ENCODE results near the gene DCC.

The DCC gene

DNA sequence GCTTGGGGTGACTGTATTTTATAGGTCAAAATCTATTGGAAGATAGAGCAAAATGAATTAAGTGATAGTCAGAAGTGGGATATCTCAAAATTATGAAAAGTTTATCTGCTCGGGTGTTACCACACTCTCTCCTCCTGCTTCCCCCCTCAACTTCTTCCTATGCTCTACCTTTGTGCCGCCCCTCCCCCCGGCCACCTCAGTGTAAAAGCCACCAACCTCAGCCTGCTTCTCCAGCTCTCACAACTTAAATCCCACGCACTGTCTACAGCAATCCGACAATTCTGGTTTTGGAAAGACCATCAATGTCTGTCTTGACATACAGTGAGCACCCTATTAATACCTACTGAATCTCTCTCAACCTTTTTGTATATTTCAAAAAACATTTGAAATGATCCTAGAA lies 164.6 kb downstream of the DCC start:
- DNase-seq (ENCODE audit: low spot score): no peak

DNA sequence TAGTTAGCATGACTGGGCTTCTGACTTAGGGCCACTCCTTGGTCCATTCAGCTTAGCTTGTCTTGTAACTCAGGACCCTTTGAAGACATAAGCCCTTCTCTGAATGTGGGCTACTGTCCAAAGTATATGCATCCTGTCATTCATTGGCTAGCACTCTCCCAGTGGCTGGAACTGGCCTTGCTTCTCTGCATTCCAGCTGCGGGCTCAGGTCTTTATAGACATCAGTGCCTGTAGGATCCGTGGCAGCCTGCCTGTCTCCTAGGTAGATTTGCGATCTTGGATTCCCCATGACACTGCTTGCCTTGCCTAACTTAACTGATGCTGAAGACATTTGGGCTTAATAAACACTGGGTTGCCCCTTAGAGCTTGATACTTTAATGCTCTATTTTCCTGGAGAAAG lies 170.1 kb downstream of the DCC start:
- DNase-seq (ENCODE audit: low spot score): no peak

GRCh38 chr18:52518086-52518485 lies 178.1 kb downstream of the DCC start:
- no peak for DNase-seq (ENCODE audit: low spot score)

DNA sequence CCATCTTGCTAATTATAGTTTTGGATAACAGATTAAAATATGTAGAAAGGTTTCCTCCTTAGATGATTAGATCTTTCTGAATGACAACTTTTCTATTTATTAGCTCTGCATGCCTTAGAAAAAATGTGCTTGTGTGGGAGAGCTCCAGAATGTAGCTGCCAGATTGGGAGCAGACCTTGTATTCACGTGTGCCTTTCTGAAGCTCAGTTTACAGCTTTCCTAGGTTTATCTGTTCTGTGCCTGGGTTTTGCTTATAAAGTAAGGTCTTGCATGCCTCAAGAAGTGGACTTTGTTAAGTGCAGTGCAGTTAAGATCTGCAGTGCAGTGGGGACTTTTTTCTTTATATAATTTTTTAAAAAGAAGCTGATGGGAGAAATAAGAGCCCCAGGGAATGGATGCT lies 179.0 kb downstream of the DCC start:
- DNase-seq (ENCODE audit: low spot score): no peak

DNA sequence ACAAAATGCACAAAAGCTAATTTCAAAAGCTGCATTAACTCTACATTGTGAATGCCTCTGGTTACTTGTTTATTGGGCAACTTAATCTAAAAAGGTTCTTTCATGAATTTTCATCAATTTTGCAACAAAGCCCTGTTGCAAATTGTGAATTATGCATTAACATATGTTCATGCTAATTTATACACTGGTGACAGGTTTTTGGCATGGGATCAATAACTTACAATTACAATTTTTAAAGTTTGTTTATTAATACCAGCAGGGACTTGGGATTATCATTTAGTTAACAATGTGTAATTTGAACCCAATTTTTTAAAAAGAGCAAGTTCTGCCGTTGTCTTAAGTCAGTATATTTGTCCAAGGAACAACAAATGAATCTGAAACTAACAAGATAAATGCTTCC lies 183.6 kb downstream of the DCC start:
- no peak for DNase-seq (ENCODE audit: low spot score)

DNA sequence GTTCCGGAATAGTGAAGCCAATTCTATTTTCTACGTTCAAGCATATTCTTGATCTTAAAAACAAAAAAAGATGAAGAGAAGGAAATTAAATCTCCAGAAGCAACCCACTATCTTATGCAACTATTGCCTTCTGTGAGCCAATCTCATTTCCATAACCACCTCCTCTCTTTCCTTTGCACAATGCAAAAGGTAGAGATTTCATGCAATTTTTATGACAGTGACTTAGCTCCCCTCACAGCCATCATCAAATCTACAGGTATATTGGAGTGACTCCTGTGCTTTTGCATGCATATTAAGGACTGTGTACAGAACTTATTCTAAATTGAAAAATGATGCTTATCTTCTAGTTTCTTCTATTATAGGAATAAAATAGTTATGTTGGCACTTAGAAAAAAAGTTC lies 191.8 kb downstream of the DCC start:
- no peak for DNase-seq (ENCODE audit: low spot score)

DNA sequence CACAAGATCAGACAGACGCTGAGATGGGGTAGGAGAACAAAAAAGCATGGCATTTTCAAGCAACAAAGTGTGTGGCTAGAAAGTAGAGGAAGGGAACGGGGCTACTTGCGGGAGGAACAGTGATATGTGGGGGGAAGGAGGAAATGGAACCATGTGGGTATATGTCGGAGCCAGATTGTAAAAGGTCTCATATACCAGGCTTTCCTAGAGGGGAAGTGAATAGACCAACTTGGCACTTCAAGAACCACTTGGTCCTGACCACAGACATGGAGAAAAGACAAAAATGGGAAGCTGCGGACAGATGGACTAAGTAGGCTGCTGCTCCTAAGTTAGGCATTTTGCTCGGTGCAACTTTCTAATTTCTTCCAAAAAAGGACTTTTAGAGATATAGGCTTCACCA lies 196.0 kb downstream of the DCC start:
- DNase-seq (ENCODE audit: low spot score): no peak

DNA sequence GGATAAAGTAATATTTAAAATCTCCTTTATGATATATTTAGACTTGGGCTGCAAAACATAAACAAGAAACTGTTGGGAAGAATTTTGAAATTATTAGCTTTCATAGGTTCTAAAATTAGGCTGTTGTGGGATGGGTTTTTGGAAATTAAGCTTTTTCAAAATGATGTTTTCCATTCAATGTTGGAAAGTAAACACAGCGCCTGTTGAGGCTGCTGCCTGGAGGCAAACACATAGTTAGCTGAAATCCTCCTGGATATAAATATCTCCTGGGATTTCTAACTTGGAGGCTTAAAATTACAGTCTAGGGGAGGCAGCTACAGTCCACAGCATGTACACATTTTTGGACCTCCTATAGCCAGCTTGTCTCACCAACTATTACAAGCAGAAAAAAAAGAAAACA lies 197.3 kb downstream of the DCC start:
- DNase-seq (ENCODE audit: low spot score): no peak

DNA sequence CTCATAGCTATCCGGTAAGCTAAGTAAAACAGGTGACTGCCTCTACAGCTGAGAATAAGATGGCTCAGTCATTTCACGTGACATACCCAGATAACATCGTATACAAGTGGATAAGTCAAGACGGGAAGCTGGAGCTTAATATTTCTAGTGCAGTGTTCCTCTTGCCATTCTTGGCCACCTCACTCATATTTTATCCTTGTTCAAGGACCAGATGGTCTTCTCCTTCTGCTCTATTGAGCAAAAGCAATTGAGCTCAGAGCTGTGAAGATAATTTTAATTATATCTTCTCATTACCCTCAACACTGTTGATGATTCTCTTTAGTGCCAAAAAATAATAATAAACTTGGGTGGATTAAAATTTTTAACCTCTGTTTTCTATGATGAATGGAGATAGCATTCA lies 201.1 kb downstream of the DCC start:
- no peak for DNase-seq (ENCODE audit: low spot score)

- no peak for DNase-seq (ENCODE audit: low spot score)
Observed at GRCh38 chr18:52544086-52544485, 204.1 kb downstream of the DCC start.

GRCh38 chr18:52546686-52547346 lies 206.8 kb downstream of the DCC start:
- DNase-seq (ENCODE audit: low spot score): no peak

DNA sequence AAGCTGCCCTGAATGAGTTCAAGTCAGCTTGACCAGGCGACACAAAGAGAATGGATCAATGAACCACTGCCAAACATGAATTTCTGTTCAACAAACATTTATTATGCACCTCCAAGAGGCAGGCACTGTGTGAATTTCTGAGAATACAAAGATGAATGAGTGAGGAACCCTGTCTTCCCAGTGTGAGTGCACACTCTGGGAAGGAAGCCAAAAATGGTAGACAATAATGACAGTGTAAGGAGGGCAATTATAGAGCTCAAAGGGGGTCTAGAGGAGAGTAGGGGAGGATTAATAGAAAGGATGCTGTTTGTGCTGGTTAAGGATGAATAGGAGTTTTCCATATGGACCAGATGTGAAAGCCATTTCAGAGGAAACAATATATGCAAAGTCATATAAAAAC lies 213.4 kb downstream of the DCC start:
- DNase-seq (ENCODE audit: low spot score): no peak

GRCh38 chr18:52554180-52554579 lies 214.2 kb downstream of the DCC start:
- no peak for DNase-seq (ENCODE audit: low spot score)

- DNase-seq (ENCODE audit: low spot score): no peak
Observed at GRCh38 chr18:52567360-52567759, 227.4 kb downstream of the DCC start.

GRCh38 chr18:52569492-52569891 lies 229.5 kb downstream of the DCC start:
- no peak for DNase-seq (ENCODE audit: low spot score)

GRCh38 chr18:52570975-52571374 lies 231.0 kb downstream of the DCC start:
- DNase-seq (ENCODE audit: low spot score): no peak

DNA sequence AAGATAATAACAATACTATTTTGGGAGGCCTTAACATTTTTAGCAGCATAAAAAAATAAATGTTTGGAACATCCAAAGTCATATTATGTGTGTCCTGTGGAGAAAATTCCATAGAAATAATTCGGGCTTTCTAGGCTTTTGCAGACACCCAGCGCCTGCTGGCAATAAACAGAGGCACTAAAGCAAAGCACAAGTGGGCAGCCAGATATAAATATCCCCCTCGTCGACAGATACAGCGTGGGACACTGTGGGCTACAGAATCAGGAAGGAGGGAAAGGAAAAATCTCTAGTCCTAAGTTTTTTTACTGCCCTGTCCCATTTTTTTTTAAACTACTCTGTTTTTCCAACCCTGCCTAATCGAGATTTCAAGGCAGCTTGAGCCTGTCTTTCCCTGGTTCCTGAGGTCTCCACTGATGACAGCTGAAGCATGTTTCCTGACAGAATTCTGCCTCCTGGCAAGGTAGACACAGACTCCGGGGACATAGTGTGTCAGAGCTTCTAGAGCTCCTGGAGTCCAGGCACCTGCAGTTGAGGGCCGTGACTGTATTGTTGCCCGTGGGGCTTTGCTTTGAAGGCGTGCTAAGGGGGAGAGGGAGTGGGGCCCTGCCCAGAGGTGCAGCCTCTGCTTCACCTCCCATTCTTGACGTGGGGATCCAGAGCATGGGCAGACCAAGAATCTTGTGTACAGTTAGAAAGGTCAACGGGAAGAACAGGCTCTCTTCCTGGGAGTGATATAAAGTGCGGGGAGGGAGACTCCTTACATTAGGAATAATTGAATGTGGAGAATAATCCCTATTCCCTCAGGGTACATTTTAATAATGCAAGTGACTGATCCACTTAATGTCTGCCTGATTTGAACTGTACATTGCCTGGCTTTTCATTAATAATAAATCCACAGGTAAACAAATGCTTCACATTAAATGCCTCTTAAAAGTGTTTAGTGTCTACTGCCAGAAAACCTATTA lies 232.3 kb downstream of the DCC start:
- DNase-seq (ENCODE audit: low spot score): no peak

GRCh38 chr18:52577795-52578194 lies 237.8 kb downstream of the DCC start:
- no peak for DNase-seq (ENCODE audit: low spot score)

GRCh38 chr18:52582061-52582460 lies 242.1 kb downstream of the DCC start:
- DNase-seq (ENCODE audit: low spot score): no peak

- DNase-seq (ENCODE audit: low spot score): no peak
Observed at GRCh38 chr18:52582516-52582915, 242.5 kb downstream of the DCC start.

GRCh38 chr18:52588931-52589330 lies 248.9 kb downstream of the DCC start:
- no peak for DNase-seq (ENCODE audit: low spot score)

GRCh38 chr18:52596748-52597435 lies 256.9 kb downstream of the DCC start:
- no peak for DNase-seq (ENCODE audit: low spot score)

DNA sequence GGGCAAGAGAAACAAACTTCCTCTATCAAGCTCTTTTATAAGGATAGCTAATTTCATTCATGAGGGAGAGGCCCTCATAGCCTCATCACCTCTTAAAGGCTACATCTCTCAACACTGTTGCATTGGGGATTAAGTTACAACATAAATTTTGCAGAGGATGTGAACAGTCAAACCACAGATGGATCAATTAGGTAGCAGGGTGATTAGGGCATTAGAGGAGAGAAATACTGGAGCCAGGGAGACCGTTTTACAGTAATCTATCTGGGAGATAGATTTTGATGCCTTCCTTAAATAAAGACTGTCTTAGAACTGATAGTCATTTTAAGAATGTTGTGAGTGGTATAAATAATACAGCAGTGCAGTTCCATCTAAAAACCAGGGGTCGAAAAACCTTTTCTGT lies 258.9 kb downstream of the DCC start:
- DNase-seq (ENCODE audit: low spot score): no peak
